Measurements from ENCODE around the gene DENND6B. TPM values are rescaled to one million over a fixed set of nuclear protein-coding genes. Genes with fewer than 3 reads are reported as not detected.
"Not testable (repeated sequence)": the region's sequence is repeated elsewhere in the genome, so short reads cannot be mapped to it uniquely, and the experiment has no call there.

DENND6B gene
- total RNA-seq, 4 donors from 2014 or later, result 2.2 to 3.1 (median 2.7) TPM

- TF ChIP-seq CTCF (IDR thresholded peaks at IDR 0.05), result no peak
- no peak for DNase-seq (ENCODE audit: low spot score)
- ATAC-seq (ENCODE audit: low FRiP score), result no peak
These were observed 12.1 kb upstream of the DENND6B start for GRCh38 chr22:50338860-50339462.

GRCh38 chr22:50338042-50338573 is 11.3 kb upstream of the DENND6B start:
- ATAC-seq (ENCODE audit: low FRiP score) (no peak), DNase-seq (ENCODE audit: low spot score) (no peak)
- TF ChIP-seq CTCF (IDR thresholded peaks at IDR 0.05), result no peak

GRCh38 chr22:50337262-50338041 is 10.6 kb upstream of the DENND6B start:
- TF ChIP-seq CTCF (IDR thresholded peaks at IDR 0.05), result no peak
- ATAC-seq (ENCODE audit: low FRiP score), result no peak
- DNase-seq (ENCODE audit: low spot score), result no peak

- not testable (repeated sequence) for ATAC-seq (ENCODE audit: low FRiP score); DNase-seq (ENCODE audit: low spot score)
These were observed 7.6 kb upstream of the DENND6B start for GRCh38 chr22:50334433-50334832.

GRCh38 chr22:50329236-50329635 is 2.4 kb upstream of the DENND6B start:
- no peak for DNase-seq (ENCODE audit: low spot score)
- no peak for ATAC-seq (ENCODE audit: low FRiP score)
- TF ChIP-seq CTCF (IDR thresholded peaks at IDR 0.05), result no peak

- TF ChIP-seq CTCF (IDR thresholded peaks at IDR 0.05), result no peak
- DNase-seq (ENCODE audit: low spot score) (no peak), ATAC-seq (ENCODE audit: low FRiP score) (no peak)
These were observed 853 bp upstream of the DENND6B start for GRCh38 chr22:50327711-50328019.

- DNase-seq (ENCODE audit: low spot score) (no peak), ATAC-seq (ENCODE audit: low FRiP score) (peak; percentile 34)
- no peak for TF ChIP-seq CTCF (IDR thresholded peaks at IDR 0.05)
These were observed 422 bp downstream of the DENND6B start for GRCh38 chr22:50326225-50326955.

All from omental fat pad (tissue), 4 donors.